Measurements from ENCODE around the gene UBE2D3. TPM values are rescaled to one million over a fixed set of nuclear protein-coding genes. Genes with fewer than 3 reads are reported as not detected.

The UBE2D3 gene
- total RNA-seq, 1 donor from 2014 or later, result 316 TPM

DNA sequence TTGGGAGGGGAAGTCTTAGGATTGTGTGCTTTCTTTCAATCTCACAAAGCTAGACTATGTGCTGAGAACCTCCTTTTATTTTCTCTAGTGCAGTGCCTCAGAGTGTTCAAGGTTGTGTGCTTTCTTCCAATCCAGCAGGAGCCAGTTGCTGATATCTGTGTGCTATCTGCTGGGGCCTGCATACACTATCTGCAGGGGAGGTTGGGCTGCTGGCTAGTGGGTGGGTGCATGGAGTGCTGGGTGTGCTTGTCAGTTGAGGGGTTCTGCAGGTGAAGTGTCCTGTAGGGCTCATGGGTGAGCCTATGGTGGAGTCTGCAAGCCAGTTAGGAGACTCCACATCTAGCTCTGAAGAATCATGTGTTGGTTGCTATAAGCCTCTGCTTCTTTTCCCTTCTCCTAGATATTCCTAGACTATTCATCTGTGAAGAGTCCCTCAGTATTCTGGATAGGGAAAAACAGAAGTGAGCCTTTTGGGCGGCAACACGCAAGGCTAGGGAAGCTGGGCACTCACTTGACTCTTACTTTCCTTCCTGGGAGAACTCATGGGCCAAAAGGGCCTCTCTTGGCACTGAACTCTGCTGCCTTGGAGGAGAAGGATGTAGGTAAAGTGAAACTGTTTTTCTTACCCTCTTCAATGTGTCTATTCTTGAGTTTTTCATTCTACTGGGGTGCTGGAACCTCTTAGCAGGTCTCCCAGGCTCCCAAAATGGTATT lies 33.4 kb upstream of the UBE2D3 start:
- Mint-ChIP-seq H3K27ac (no peak overlapping the region), H3K4me3 (ENCODE audit: low read depth) (no peak overlapping the region), H3K27me3 (no peaks in the 10 kb centered on the region), H3K36me3 (ENCODE audit: insufficient read depth) (peaks cover 16% of the 10 kb centered on the region), H3K9me3 (ENCODE audit: low read depth) (peaks cover 10% of the 10 kb centered on the region), H3K4me1 (ENCODE audit: low read depth) (no peaks in the 10 kb centered on the region)
- TF ChIP-seq, protein P1, sequence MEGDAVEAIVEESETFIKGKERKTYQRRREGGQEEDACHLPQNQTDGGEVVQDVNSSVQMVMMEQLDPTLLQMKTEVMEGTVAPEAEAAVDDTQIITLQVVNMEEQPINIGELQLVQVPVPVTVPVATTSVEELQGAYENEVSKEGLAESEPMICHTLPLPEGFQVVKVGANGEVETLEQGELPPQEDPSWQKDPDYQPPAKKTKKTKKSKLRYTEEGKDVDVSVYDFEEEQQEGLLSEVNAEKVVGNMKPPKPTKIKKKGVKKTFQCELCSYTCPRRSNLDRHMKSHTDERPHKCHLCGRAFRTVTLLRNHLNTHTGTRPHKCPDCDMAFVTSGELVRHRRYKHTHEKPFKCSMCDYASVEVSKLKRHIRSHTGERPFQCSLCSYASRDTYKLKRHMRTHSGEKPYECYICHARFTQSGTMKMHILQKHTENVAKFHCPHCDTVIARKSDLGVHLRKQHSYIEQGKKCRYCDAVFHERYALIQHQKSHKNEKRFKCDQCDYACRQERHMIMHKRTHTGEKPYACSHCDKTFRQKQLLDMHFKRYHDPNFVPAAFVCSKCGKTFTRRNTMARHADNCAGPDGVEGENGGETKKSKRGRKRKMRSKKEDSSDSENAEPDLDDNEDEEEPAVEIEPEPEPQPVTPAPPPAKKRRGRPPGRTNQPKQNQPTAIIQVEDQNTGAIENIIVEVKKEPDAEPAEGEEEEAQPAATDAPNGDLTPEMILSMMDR (IDR thresholded peaks at IDR 0.05; ENCODE audit: unreplicated experiment), result no peak
- DNase-seq (ENCODE audit: low spot score, unreplicated experiment), result no peak

- TF ChIP-seq, protein P1 (IDR thresholded peaks at IDR 0.05; ENCODE audit: unreplicated experiment), result no peak
- DNase-seq (ENCODE audit: low spot score, unreplicated experiment), result no peak
- no peak overlapping the region for H3K27ac Mint-ChIP-seq
- H3K4me1 Mint-ChIP-seq (ENCODE audit: low read depth), result no peaks in the 10 kb centered on the region
- H3K27me3 Mint-ChIP-seq, result no peaks in the 10 kb centered on the region
- H3K9me3 Mint-ChIP-seq (ENCODE audit: low read depth), result peaks cover 10% of the 10 kb centered on the region
- no peak overlapping the region for H3K4me3 Mint-ChIP-seq (ENCODE audit: low read depth)
- H3K36me3 Mint-ChIP-seq (ENCODE audit: insufficient read depth), result peaks cover 16% of the 10 kb centered on the region
Measured at GRCh38 chr4:102858828-102859464, 31.6 kb upstream of the UBE2D3 start.

- Mint-ChIP-seq H3K27ac (no peak overlapping the region), H3K4me1 (ENCODE audit: low read depth) (no peaks in the 10 kb centered on the region), H3K36me3 (ENCODE audit: insufficient read depth) (no peaks in the 10 kb centered on the region), H3K9me3 (ENCODE audit: low read depth) (no peaks in the 10 kb centered on the region), H3K27me3 (no peaks in the 10 kb centered on the region), H3K4me3 (ENCODE audit: low read depth) (no peak overlapping the region)
- no peak for DNase-seq (ENCODE audit: low spot score, unreplicated experiment)
- TF ChIP-seq, protein P1 (IDR thresholded peaks at IDR 0.05; ENCODE audit: unreplicated experiment), result no peak
Measured at GRCh38 chr4:102850370-102850769, 23.0 kb upstream of the UBE2D3 start.

DNA sequence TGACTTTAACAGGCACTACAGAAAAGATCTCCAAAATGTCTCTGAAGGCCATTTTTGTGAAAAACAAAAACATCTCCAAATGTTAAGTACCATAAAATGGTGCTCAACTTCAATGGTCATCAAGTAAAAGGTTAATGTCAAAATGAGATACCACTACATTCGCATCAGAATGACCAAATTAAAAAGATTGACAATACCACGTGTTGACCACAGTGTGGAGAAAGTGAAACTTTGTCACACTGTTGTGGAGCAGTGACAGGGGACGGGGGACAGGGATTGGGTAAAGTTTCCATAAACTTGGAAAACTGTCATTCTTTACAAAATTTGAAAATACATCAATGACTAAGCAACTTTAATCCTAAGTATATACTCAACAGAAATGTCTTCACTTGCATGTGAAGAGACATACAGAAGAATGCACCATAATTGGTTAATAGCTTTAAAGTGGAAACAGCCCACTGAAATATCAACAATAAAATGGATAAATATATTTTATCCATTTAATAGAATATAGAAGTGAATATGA lies 22.3 kb upstream of the UBE2D3 start:
- H3K9me3 Mint-ChIP-seq (ENCODE audit: low read depth), result no peaks in the 10 kb centered on the region
- H3K4me3 Mint-ChIP-seq (ENCODE audit: low read depth), result no peak overlapping the region
- no peaks in the 10 kb centered on the region for H3K36me3 Mint-ChIP-seq (ENCODE audit: insufficient read depth)
- H3K27me3 Mint-ChIP-seq, result no peaks in the 10 kb centered on the region
- no peak overlapping the region for H3K27ac Mint-ChIP-seq
- DNase-seq (ENCODE audit: low spot score, unreplicated experiment), result no peak
- TF ChIP-seq, protein P1 (IDR thresholded peaks at IDR 0.05; ENCODE audit: unreplicated experiment), result no peak
- H3K4me1 Mint-ChIP-seq (ENCODE audit: low read depth), result no peaks in the 10 kb centered on the region

GRCh38 chr4:102847687-102848086 lies 20.3 kb upstream of the UBE2D3 start:
- H3K4me3 Mint-ChIP-seq (ENCODE audit: low read depth), result no peak overlapping the region
- no peaks in the 10 kb centered on the region for H3K27me3 Mint-ChIP-seq
- no peaks in the 10 kb centered on the region for H3K36me3 Mint-ChIP-seq (ENCODE audit: insufficient read depth)
- no peaks in the 10 kb centered on the region for H3K4me1 Mint-ChIP-seq (ENCODE audit: low read depth)
- H3K27ac Mint-ChIP-seq, result no peak overlapping the region
- DNase-seq (ENCODE audit: low spot score, unreplicated experiment), result no peak
- TF ChIP-seq, protein P1 (IDR thresholded peaks at IDR 0.05; ENCODE audit: unreplicated experiment), result no peak
- no peaks in the 10 kb centered on the region for H3K9me3 Mint-ChIP-seq (ENCODE audit: low read depth)

Measured in progenitor cell of endocrine pancreas (in vitro differentiated cells).